GM12878 (cell line): ENCODE data around the gene LRRC75B.

Experiments used
- CTCF ChIP-seq, 3 experiments: IDR thresholded peaks in 2 of 3; conservative IDR thresholded peaks in 1 of 3; 2 replicates each; pipeline ENCODE4 v1.5.1; 2011; ENCODE audit warnings: low read depth in 3 of 3, low read length in 3 of 3, mild to moderate bottlenecking in 3 of 3, control low read depth in 2 of 3, moderate library complexity in 2 of 3, inconsistent platforms in 1 of 3, mixed read lengths in 1 of 3; ENCODE audit not compliant: control insufficient read depth in 2 of 3, insufficient read depth in 1 of 3; ENCODE audit errors: extremely low read depth in 1 of 3
- EP300 ChIP-seq, 2 experiments: fragments of 150-350 bp in 1 of 2; IDR thresholded peaks; 2 replicates each; pipeline ENCODE4 v1.6.1; 2011 to 2012; ENCODE audit warnings: low read depth in 2 of 2, low read length in 2 of 2, borderline replicate concordance in 1 of 2, improper control_type of control experiment in 1 of 2, inconsistent platforms in 1 of 2; ENCODE audit not compliant: control insufficient read depth in 1 of 2
- FOXM1 ChIP-seq: IDR thresholded peaks from 2 replicates; pipeline ENCODE4 v1.6.1; 2012; ENCODE audit warnings: low read depth, mild to moderate bottlenecking, inconsistent platforms, low read length, moderate library complexity
- RAD21 ChIP-seq: IDR thresholded peaks from 2 replicates; pipeline ENCODE4 v1.6.1; 2011; ENCODE audit warnings: mild to moderate bottlenecking, low read depth, low read length, moderate library complexity; ENCODE audit not compliant: insufficient read depth
- SRF ChIP-seq, 2 experiments: IDR thresholded peaks; 2 replicates each; pipeline ENCODE4 v1.6.1; 2011; ENCODE audit warnings: low read depth in 2 of 2, low read length in 2 of 2, mild to moderate bottlenecking in 1 of 2, moderate library complexity in 1 of 2
- ZNF24 ChIP-seq: fragments of 450-650 bp; IDR thresholded peaks from 2 replicates; pipeline ENCODE4 v1.6.1; 2017; ENCODE audit warnings: antibody characterized with exemption, mild to moderate bottlenecking
- ZNF274 ChIP-seq: IDR thresholded peaks from one replicate; pipeline ENCODE4 v1.8.0; 2011; ENCODE audit not compliant: insufficient read length, insufficient read depth

DNA sequence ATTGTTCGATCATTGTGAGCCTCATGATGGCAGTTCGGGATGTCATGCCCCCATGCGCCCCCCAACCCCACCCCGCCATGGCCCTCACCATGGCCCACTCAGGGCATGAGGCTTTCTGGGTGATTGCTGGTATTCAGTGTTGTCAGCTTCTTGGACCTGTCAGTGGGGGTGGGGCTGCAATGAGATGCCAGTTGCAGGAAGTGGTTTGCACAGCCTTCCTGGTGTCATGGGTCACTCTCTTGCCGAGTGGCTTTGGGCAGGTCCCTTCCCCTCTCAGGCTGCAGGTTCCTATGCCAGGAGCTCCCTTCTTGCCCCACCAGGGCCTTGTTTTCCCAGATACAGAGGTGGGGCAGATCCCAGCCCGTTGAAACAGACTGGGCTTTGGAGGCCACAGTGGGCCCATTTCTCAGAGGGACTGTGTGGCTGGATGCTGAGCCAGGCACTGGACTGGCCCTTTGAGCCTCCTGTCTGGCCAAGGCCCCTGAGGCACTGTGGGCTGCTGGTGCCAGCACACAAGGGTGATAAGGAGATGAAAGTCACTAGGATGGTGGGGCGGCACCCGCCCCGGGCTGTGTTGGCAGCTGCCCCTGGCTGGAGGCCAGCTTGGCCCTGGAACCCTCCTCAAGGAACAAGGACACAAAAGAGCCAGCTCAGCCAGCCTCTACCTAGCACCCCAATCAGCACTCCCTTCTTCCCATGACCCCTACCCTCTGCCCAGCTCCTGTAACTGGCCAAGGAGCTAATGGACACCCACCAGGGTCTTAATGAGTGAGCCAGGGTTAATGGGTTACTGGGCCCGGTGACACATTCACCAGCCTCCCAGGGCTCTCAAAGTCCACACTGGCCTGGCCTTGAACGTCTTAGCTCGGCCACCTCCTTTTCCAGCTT is 8.6 kb upstream of the LRRC75B start:
- TF ChIP-seq SRF (IDR thresholded peaks at IDR 0.05; ENCODE audit: low read depth in 2 of 2, low read length in 2 of 2) (no peak), ZNF24 (no peak), FOXM1 (no peak), ZNF274 (no peak), EP300 (IDR thresholded peaks at IDR 0.05; ENCODE audit: borderline replicate concordance in 1 of 2, control insufficient read depth in 1 of 2, low read depth in 2 of 2, low read length in 2 of 2) (no peak), RAD21 (no peak), CTCF (IDR thresholded peaks at IDR 0.05 in 2 of 3, conservative IDR thresholded peaks at IDR 0.05 in 1 of 3; ENCODE audit: control insufficient read depth in 2 of 3, extremely low read depth in 1 of 3, insufficient read depth in 1 of 3, low read depth in 3 of 3, low read length in 3 of 3) (no peak)
